Stimulated activated CD8-positive, alpha-beta memory T cell treated with anti-CD3 and anti-CD28 coated beads, Interleukin-7, amount 100 ng/mL, for 1 hour (primary cell): ENCODE data around the gene C2CD5.
"Not testable (repeated sequence)": the region's sequence is repeated elsewhere in the genome, so short reads cannot be mapped to it uniquely, and the experiment has no call there.

Experiments used
- DNase-seq, 2 donors: peaks; one replicate each; pipeline ENCODE4 v3.0.0-alpha.2; 2020; ENCODE audit warnings: low read depth in 2 of 2

C2CD5 gene

DNA sequence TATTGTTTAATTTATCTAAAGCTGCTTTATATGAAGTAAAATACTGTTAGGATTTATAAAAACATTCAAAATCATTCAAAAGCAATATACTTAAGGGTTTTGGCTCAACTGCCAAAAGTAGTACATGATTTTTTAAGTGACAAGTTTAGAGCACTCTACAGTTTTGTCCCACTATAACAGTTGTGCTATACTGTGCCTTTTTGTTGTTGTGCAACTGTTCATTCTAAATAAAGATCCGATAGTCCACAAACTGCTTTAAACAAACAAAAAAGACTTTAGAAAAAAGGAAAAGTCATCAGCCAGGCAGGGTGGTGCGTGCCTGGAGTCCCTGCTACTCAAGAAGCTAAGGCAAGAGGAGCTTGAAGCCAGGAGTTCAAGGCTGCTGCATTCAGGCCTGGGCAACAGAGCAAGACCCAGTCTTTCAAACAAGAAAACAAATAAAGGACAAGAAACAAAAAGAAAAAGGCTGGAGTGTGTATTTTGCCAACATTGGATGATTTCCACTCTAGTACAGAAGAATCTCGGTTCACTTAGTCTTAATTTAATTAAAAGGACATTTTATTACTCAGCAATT is 7.3 kb downstream of the C2CD5 start:
- no peak for DNase-seq

GRCh38 chr12:22536346-22536945 is 7.9 kb downstream of the C2CD5 start:
- DNase-seq, result no peak

- no peak for DNase-seq
Measured at GRCh38 chr12:22535478-22535877, 8.9 kb downstream of the C2CD5 start.

- DNase-seq, result no peak
Measured at GRCh38 chr12:22535038-22535437, 9.3 kb downstream of the C2CD5 start.

- DNase-seq, result no peak
Measured at GRCh38 chr12:22533155-22533554, 11.2 kb downstream of the C2CD5 start.

DNA sequence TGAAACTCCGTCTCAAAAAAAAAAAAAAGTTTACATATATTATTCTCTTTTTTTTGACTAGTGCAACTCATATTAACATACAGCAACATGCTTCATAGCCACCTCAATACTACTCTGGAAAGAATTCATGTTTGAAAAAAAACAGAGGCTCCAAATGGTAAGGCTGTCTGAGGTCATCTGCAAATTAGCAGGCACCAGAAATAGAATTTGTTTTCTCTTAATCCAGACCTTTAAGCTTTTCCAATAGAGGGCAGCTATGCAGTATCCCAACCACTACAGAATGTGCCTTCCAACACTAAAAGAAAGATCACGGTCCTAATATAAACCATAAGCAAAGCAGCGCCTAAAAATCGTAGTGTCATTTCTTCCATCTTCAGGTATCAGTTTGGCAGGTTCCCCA is 12.0 kb downstream of the C2CD5 start:
- no peak for DNase-seq

GRCh38 chr12:22531205-22531604 is 13.1 kb downstream of the C2CD5 start:
- no peak for DNase-seq

- DNase-seq, result no peak
Measured at GRCh38 chr12:22529281-22530060, 14.9 kb downstream of the C2CD5 start.

GRCh38 chr12:22527999-22528398 is 16.3 kb downstream of the C2CD5 start:
- DNase-seq, result no peak

GRCh38 chr12:22526836-22527235 is 17.5 kb downstream of the C2CD5 start:
- DNase-seq, result no peak

- DNase-seq, result no peak
Measured at GRCh38 chr12:22525426-22525825, 18.9 kb downstream of the C2CD5 start.

GRCh38 chr12:22518998-22519397 is 25.3 kb downstream of the C2CD5 start:
- no peak for DNase-seq

DNA sequence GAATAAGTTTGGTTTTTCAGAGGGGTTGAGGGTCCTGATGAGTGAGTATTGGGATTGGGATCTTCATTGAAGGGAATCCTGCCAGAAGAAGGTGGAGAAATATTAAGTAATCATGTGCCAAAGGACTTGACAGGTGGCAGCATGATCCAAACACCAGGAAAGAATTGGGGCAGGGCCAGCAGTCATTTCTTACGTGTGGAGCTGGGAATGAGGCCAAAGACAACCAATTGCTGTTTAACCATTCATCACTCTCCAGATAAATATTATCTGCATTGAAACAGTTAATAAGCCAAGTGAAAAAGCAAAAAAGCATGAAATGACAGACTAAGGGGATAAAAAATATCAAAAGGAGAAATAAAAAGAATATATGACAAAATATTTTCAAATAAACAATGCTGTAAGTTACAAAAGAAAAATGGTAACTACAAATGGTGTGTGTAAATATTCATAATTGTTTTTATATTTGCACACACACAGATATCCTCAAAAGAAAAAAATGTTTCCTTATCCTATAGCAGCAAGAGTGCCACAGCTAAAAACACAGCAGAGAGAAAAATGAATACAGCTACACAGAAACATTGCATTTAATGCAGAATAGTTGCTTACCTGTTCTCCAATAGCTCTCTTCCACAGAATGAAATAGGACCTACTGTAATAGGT is 26.2 kb downstream of the C2CD5 start:
- DNase-seq, result no peak

DNA sequence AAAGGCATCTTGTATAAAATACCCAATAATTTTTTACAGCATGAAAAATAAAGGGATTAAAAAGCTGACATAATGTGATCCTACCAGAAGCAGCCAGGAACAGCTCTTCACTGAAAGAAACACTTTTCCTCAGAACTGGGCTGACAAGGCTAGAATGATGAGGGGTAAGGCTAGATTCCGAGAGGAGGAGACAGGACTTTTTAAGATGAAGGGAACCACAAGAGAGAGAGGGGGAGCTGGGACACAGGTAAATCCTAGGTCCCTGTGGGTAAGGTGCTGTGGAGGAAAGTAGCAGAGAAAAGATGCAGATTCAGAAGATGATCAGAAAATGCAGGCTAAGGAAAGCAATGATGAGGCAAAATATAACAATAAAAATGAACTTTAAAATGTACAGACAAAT is 29.5 kb downstream of the C2CD5 start:
- no peak for DNase-seq

GRCh38 chr12:22505826-22506225 is 38.5 kb downstream of the C2CD5 start:
- DNase-seq, result no peak

DNA sequence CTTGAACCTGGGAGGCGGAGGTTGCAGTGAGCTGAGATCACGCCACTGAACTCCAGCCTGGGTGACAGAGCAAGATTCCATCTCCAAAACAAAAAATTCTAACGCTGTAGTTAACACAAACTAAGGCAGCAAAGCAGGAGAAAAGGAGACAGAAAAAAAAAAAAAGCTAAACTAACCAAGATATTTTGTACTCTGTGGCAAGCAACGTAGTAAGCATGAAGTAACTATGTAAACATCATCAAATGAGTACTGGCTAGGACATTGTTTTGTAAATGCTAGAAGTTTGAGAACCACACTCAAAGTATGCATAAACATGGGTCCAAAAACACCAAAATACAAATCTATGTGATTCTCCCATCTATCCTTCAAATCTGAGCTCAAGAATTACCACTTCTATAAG is 44.2 kb downstream of the C2CD5 start:
- no peak for DNase-seq

GRCh38 chr12:22499445-22499844 is 44.9 kb downstream of the C2CD5 start:
- DNase-seq, result no peak

- no peak for DNase-seq
Measured at GRCh38 chr12:22494319-22494718, 50.0 kb downstream of the C2CD5 start.

DNA sequence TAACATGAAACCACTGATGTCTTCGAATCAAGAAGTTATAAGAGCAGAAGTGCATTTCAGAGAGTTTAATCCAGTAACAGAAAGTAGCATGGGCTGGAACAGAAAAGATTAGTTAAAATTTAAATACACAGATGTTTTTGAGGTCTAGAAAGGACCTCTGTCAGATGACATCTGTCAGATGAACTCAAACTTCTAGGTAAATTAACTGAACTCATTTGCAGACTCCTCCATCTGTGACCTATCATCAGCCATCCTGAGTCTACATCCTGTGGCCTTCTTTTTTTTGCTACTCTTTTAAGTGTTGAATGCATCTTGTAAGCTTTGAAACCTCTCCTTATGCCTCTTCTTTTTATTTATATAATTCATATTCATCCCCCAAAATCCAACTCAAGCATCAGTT is 53.3 kb downstream of the C2CD5 start:
- no peak for DNase-seq

- no peak for DNase-seq
Measured at GRCh38 chr12:22488478-22488877, 55.9 kb downstream of the C2CD5 start.

DNA sequence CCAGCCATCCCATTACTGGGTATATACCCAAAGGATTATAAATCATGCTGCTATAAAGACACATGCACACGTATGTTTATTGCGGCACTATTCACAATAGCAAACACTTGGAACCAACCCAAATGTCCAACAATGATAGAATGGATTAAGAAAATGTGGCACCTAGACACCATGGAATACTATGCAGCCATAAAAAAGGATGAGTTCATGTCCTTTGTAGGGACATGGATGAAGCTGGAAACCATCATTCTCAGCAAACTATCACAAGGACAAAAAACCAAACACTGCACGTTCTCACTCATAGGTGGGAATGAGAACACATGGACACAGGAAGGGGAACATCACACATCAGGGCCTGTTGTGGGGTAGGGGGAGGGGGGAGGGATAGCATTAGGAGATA is 56.7 kb downstream of the C2CD5 start:
- DNase-seq, result not testable (repeated sequence)

- no peak for DNase-seq
Measured at GRCh38 chr12:22481547-22482104, 62.7 kb downstream of the C2CD5 start.
